ENCODE data around the gene SFTA2. TPM values are rescaled to one million over a fixed set of nuclear protein-coding genes. Genes with fewer than 3 reads are reported as not detected.
A peak's percentile ranks its signal among the peaks of the same experiment; 100 is the strongest.
"Not testable (repeated sequence)": the region's sequence is repeated elsewhere in the genome, so short reads cannot be mapped to it uniquely, and the experiment has no call there.

Gene SFTA2
- total RNA-seq, 1 donor from 2014 or later = 2.7 TPM

GRCh38 chr6:30926644-30927043 lies 5.3 kb downstream of the SFTA2 start:
- H3K27me3 Mint-ChIP-seq = no peaks in the 10 kb centered on the region
- H3K36me3 Mint-ChIP-seq = peaks cover 25% of the 10 kb centered on the region
- H3K9me3 Mint-ChIP-seq = peaks cover 5% of the 10 kb centered on the region
- peaks cover 3% of the 10 kb centered on the region for H3K4me1 Mint-ChIP-seq (ENCODE audit: unreplicated experiment)
- DNase-seq (ENCODE audit: extremely low spot score, unreplicated experiment) = no peak
- no peak overlapping the region for H3K4me3 Mint-ChIP-seq
- H3K27ac Mint-ChIP-seq = peak overlapping the region; percentile 64
- TF ChIP-seq CTCF (conservative IDR thresholded peaks at IDR 0.05) = no peak

GRCh38 chr6:30924040-30924627 lies 7.8 kb downstream of the SFTA2 start:
- DNase-seq (ENCODE audit: extremely low spot score, unreplicated experiment); H3K4me3 Mint-ChIP-seq; H3K27me3 Mint-ChIP-seq; H3K27ac Mint-ChIP-seq; H3K9me3 Mint-ChIP-seq; H3K4me1 Mint-ChIP-seq (ENCODE audit: unreplicated experiment): not testable (repeated sequence)
- peaks cover 25% of the 10 kb centered on the region for H3K36me3 Mint-ChIP-seq

- H3K27ac Mint-ChIP-seq = no peak overlapping the region
- no peaks in the 10 kb centered on the region for H3K9me3 Mint-ChIP-seq
- H3K36me3 Mint-ChIP-seq = peaks cover 11% of the 10 kb centered on the region
- H3K27me3 Mint-ChIP-seq = no peaks in the 10 kb centered on the region
- no peaks in the 10 kb centered on the region for H3K4me1 Mint-ChIP-seq (ENCODE audit: unreplicated experiment)
- DNase-seq (ENCODE audit: extremely low spot score, unreplicated experiment) = no peak
- H3K4me3 Mint-ChIP-seq = no peak overlapping the region
- TF ChIP-seq CTCF (conservative IDR thresholded peaks at IDR 0.05) = no peak
Observed at GRCh38 chr6:30922447-30922852, 9.5 kb downstream of the SFTA2 start.

GRCh38 chr6:30918670-30919069 lies 13.3 kb downstream of the SFTA2 start:
- TF ChIP-seq CTCF (conservative IDR thresholded peaks at IDR 0.05) = no peak
- Mint-ChIP-seq H3K36me3 (peaks cover 11% of the 10 kb centered on the region), H3K27me3 (no peaks in the 10 kb centered on the region), H3K4me3 (no peak overlapping the region), H3K27ac (no peak overlapping the region), H3K4me1 (ENCODE audit: unreplicated experiment) (peaks cover 22% of the 10 kb centered on the region), H3K9me3 (no peaks in the 10 kb centered on the region)
- no peak for DNase-seq (ENCODE audit: extremely low spot score, unreplicated experiment)

GRCh38 chr6:30917487-30917886 lies 14.5 kb downstream of the SFTA2 start:
- Mint-ChIP-seq H3K27me3 (no peaks in the 10 kb centered on the region), H3K4me3 (no peak overlapping the region), H3K9me3 (no peaks in the 10 kb centered on the region), H3K27ac (no peak overlapping the region), H3K4me1 (ENCODE audit: unreplicated experiment) (peaks cover 30% of the 10 kb centered on the region), H3K36me3 (peaks cover 17% of the 10 kb centered on the region)
- no peak for TF ChIP-seq CTCF (conservative IDR thresholded peaks at IDR 0.05)
- no peak for DNase-seq (ENCODE audit: extremely low spot score, unreplicated experiment)

- no peaks in the 10 kb centered on the region for H3K27me3 Mint-ChIP-seq
- no peak overlapping the region for H3K4me3 Mint-ChIP-seq
- H3K9me3 Mint-ChIP-seq = no peaks in the 10 kb centered on the region
- peaks cover 30% of the 10 kb centered on the region for H3K4me1 Mint-ChIP-seq (ENCODE audit: unreplicated experiment)
- no peak overlapping the region for H3K27ac Mint-ChIP-seq
- no peak for DNase-seq (ENCODE audit: extremely low spot score, unreplicated experiment)
- no peak for TF ChIP-seq CTCF (conservative IDR thresholded peaks at IDR 0.05)
- peaks cover 21% of the 10 kb centered on the region for H3K36me3 Mint-ChIP-seq
Observed at GRCh38 chr6:30917041-30917440, 14.9 kb downstream of the SFTA2 start.

All from type B pancreatic cell (in vitro differentiated cells).